Lower leg skin (tissue), 4 donors: ENCODE measurements around the gene CCR9. TPM values are rescaled to one million over a fixed set of nuclear protein-coding genes. Genes with fewer than 3 reads are reported as not detected.
"Not testable (repeated sequence)": the region's sequence is repeated elsewhere in the genome, so short reads cannot be mapped to it uniquely, and the experiment has no call there.

Experiments used
- DNase-seq, 2 donors: peaks; one replicate each; pipeline ENCODE4 v3.0.0-alpha.2; 2019; ENCODE audit warnings: low spot score in 2 of 2
- H3K4me3 ChIP-seq: fragments of 200-600 bp; sonication (generic); 2 replicates; pipeline ENCODE4 v1.5.1; 2017; ENCODE audit warnings: mild to moderate bottlenecking, low read depth; ENCODE audit not compliant: poor library complexity, severe bottlenecking
- POLR2A ChIP-seq, 2 donors: fragments of 450-650 bp; IDR thresholded peaks; one replicate each; pipeline ENCODE4 v1.6.1; 2016 to 2017; ENCODE audit warnings: antibody characterized with exemption in 2 of 2, mild to moderate bottlenecking in 1 of 2, moderate library complexity in 1 of 2
- WGBS, 2 donors: methylation state at CpG; one replicate each; pipeline ENCODE4 v1.1.5; 2018; 5-methylcytosine and 5-hydroxymethylcytosine counted together
- intact Hi-C: fragments of 100-400 bp; cut with DNase I; formaldehyde crosslinking; loops from one replicate; pipeline ENCODE4 v1.15.0; 2023; ENCODE audit warnings: low total_unique reads
- total RNA-seq, 4 donors: library from RNA; depleted of rRNA; stranded (reverse); fragments of >200 nt; gene quantifications; one replicate each; pipeline ENCODE4 v1.1.0, GENCODE V29; 2016
- TF ChIP-seq, protein P1 (sequence below), 3 donors: fragments of 450-650 bp; IDR thresholded peaks; one replicate each; pipeline ENCODE4 v1.5.1; 2016; ENCODE audit warnings: antibody characterized with exemption in 3 of 3, mild to moderate bottlenecking in 3 of 3, moderate library complexity in 2 of 3

The CCR9 gene
- total RNA-seq, 4 donors from 2014 or later = 0.25 TPM; not detected in 3

GRCh38 chr3:45844616-45845015 lies 41.7 kb upstream of the CCR9 start:
- no peak for DNase-seq
- WGBS, 2 donors = 97% methylated on average over 1 of the region's 1 CpG
- TF ChIP-seq, protein P1, sequence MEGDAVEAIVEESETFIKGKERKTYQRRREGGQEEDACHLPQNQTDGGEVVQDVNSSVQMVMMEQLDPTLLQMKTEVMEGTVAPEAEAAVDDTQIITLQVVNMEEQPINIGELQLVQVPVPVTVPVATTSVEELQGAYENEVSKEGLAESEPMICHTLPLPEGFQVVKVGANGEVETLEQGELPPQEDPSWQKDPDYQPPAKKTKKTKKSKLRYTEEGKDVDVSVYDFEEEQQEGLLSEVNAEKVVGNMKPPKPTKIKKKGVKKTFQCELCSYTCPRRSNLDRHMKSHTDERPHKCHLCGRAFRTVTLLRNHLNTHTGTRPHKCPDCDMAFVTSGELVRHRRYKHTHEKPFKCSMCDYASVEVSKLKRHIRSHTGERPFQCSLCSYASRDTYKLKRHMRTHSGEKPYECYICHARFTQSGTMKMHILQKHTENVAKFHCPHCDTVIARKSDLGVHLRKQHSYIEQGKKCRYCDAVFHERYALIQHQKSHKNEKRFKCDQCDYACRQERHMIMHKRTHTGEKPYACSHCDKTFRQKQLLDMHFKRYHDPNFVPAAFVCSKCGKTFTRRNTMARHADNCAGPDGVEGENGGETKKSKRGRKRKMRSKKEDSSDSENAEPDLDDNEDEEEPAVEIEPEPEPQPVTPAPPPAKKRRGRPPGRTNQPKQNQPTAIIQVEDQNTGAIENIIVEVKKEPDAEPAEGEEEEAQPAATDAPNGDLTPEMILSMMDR (IDR thresholded peaks at IDR 0.05) = no peak
- no peak for TF ChIP-seq POLR2A (IDR thresholded peaks at IDR 0.05)
- H3K4me3 ChIP-seq = no peak overlapping the region
- intact Hi-C loops = no loop called here

GRCh38 chr3:45848392-45848791 lies 38.0 kb upstream of the CCR9 start:
- WGBS, 2 donors = 47 to 82% methylated on average over 1 of the region's 1 CpG
- intact Hi-C loops = no loop called here
- DNase-seq = no peak
- TF ChIP-seq, protein P1 (IDR thresholded peaks at IDR 0.05) = no peak
- no peak for TF ChIP-seq POLR2A (IDR thresholded peaks at IDR 0.05)
- H3K4me3 ChIP-seq = no peak overlapping the region

DNA sequence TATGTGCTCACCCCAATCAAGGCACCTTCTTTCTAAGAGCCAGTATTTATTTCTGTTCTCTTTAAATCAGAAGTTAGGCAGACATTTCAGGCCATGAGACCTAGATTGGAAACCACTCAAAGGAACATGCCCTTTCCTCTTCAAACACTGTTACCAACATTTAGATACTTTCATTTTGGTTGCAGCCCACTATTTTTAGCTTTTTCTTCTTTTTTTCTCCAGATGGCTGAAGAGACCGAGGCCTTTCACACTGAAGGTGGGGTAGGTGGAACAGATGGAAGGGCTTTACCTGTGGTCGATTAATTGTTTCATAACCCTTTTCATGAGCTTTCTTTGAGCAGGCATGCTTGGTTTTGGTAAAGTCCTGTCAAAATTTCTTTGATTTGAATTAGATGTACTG lies 33.5 kb upstream of the CCR9 start:
- no peak overlapping the region for H3K4me3 ChIP-seq
- 82 to 86% methylated on average over 2 of the region's 2 CpGs for WGBS, 2 donors
- intact Hi-C loops = no loop called here
- DNase-seq = no peak
- TF ChIP-seq POLR2A (IDR thresholded peaks at IDR 0.05) = no peak
- TF ChIP-seq, protein P1 (IDR thresholded peaks at IDR 0.05) = no peak

GRCh38 chr3:45856323-45856722 lies 30.0 kb upstream of the CCR9 start:
- DNase-seq, H3K4me3 ChIP-seq, intact Hi-C loops: not testable (repeated sequence)
- WGBS, 2 donors = 92 to 93% methylated on average over 1 of the region's 1 CpG

- H3K4me3 ChIP-seq, intact Hi-C loops, DNase-seq: not testable (repeated sequence)
- WGBS, 2 donors = 87 to 94% methylated on average over 2 of the region's 2 CpGs
Observed at GRCh38 chr3:45857024-45857423, 29.3 kb upstream of the CCR9 start.

- intact Hi-C loops = no loop called here
- TF ChIP-seq, protein P1 (IDR thresholded peaks at IDR 0.05) = no peak
- TF ChIP-seq POLR2A (IDR thresholded peaks at IDR 0.05) = no peak
- DNase-seq = no peak
- no peak overlapping the region for H3K4me3 ChIP-seq
- 76 to 84% methylated on average over 7 of the region's 7 CpGs for WGBS, 2 donors
Observed at GRCh38 chr3:45858809-45859543, 27.4 kb upstream of the CCR9 start.

- no peak for TF ChIP-seq POLR2A (IDR thresholded peaks at IDR 0.05)
- 79 to 81% methylated on average over 4 of the region's 4 CpGs for WGBS, 2 donors
- H3K4me3 ChIP-seq = no peak overlapping the region
- no peak for DNase-seq
- intact Hi-C loops = no loop called here
Observed at GRCh38 chr3:45860481-45860880, 25.9 kb upstream of the CCR9 start.
